Endothelial cell of umbilical vein (primary cell): ENCODE results near the gene SLC45A2. TPM values are rescaled to one million over a fixed set of nuclear protein-coding genes. Genes with fewer than 3 reads are reported as not detected.

ENCODE experiments used
- BruUV-seq: library from RNA; stranded (reverse); fragments of 400-500 nt; replicated peaks from 2 replicates; lab custom pipeline; 2021; lab: Mats Ljungman, UMichigan
- CTCF ChIA-PET: fragments of 300-600, 350-600 bp; sonication (Branson Sonifier 250); formaldehyde crosslinking; loops from one replicate; lab custom pipeline; 2021; ENCODE audit warnings: antibody characterized with exemption, inconsistent platforms; lab: Charles Lee
- POLR2A ChIA-PET: fragments of 300-600, 350-600 bp; sonication (Branson Sonifier 250); formaldehyde crosslinking; loops from one replicate; lab custom pipeline; 2021; ENCODE audit warnings: antibody characterized with exemption, inconsistent platforms; lab: Charles Lee
- DNase-seq: peaks from one replicate; pipeline ENCODE4 v3.0.0-alpha.2; 2011; ENCODE audit warnings: low read depth, low spot score
- FAIRE-seq: peaks from 2 replicates; lab custom pipeline; 2011; peaks lifted over from hg19 to GRCh38; lab: Jason Lieb, UNC
- H2AFZ ChIP-seq: 2 replicates; pipeline ENCODE4 v1.6.0; 2012; ENCODE audit warnings: low read depth, low read length, control low read depth, inconsistent platforms
- H3K27ac ChIP-seq: 2 replicates; pipeline ENCODE4 v1.5.1; 2011; ENCODE audit warnings: low read depth, mild to moderate bottlenecking, control low read depth, low read length, moderate library complexity; ENCODE audit not compliant: insufficient read depth
- H3K27me3 ChIP-seq, 2 experiments: 2 replicates each; pipeline versions ENCODE4 v1.6.0 to v1.6.1; 2011; ENCODE audit warnings: low read length in 2 of 2, mixed read lengths in 1 of 2; ENCODE audit not compliant: control insufficient read depth in 2 of 2, insufficient read depth in 2 of 2
- H3K36me3 ChIP-seq, 2 experiments: 2 replicates in 1 of 2; 3 replicates in 1 of 2; pipeline ENCODE4 v1.5.1; 2011; ENCODE audit warnings: low read length in 2 of 2, mild to moderate bottlenecking in 1 of 2, moderate library complexity in 1 of 2; ENCODE audit not compliant: control insufficient read depth in 2 of 2, insufficient read depth in 2 of 2; ENCODE audit errors: extremely low read depth in 1 of 2
- H3K4me1 ChIP-seq: 3 replicates; pipeline ENCODE4 v1.5.1; 2011; ENCODE audit warnings: mild to moderate bottlenecking, low read length; ENCODE audit not compliant: control insufficient read depth, insufficient read depth; ENCODE audit errors: extremely low read depth
- H3K4me2 ChIP-seq: 2 replicates; pipeline ENCODE4 v1.6.1; 2011; ENCODE audit warnings: low read length, control low read depth, mixed read lengths; ENCODE audit not compliant: insufficient read depth
- H3K4me3 ChIP-seq, 3 experiments: fragments of 200-600 bp in 1 of 3; sonication (generic), shearing (Covaris generic) in 1 of 3; replicated peaks in 1 of 3; 2 replicates each; pipeline ENCODE4 v1.5.1; 2011 to 2016; ENCODE audit warnings: control low read depth in 3 of 3, low read length in 3 of 3, mild to moderate bottlenecking in 2 of 3, inconsistent platforms in 1 of 3, low read depth in 1 of 3, moderate library complexity in 1 of 3; ENCODE audit not compliant: insufficient read depth in 1 of 3
- H3K79me2 ChIP-seq: 2 replicates; pipeline ENCODE4 v1.6.0; 2012; ENCODE audit warnings: low read length, inconsistent platforms; ENCODE audit not compliant: control insufficient read depth, insufficient read depth
- H3K9ac ChIP-seq: replicated peaks from 2 replicates; pipeline ENCODE3; 2011; ENCODE audit warnings: low read length, control low read depth; ENCODE audit not compliant: insufficient read depth; ENCODE audit errors: extremely low read depth
- H3K9me1 ChIP-seq: replicated peaks from 3 replicates; pipeline ENCODE4 v1.6.0; 2011; ENCODE audit warnings: mild to moderate bottlenecking, low read length; ENCODE audit not compliant: control insufficient read depth, insufficient read depth; ENCODE audit errors: extremely low read depth
- H3K9me3 ChIP-seq: replicated peaks from 2 replicates; pipeline ENCODE4 v1.5.1; 2012; ENCODE audit warnings: low read length, inconsistent platforms; ENCODE audit not compliant: control insufficient read depth, insufficient read depth
- H4K20me1 ChIP-seq: replicated peaks from 2 replicates; pipeline ENCODE3; 2011; ENCODE audit warnings: mild to moderate bottlenecking, low read length; ENCODE audit not compliant: control insufficient read depth, insufficient read depth; ENCODE audit errors: extremely low read depth
- CTCF ChIP-seq, 2 donors: IDR thresholded peaks; 1 replicate in 1 of 2; 2 replicates in 1 of 2; pipeline ENCODE4 v1.5.1; 2011; ENCODE audit warnings: low read length in 2 of 2, mild to moderate bottlenecking in 2 of 2, moderate library complexity in 2 of 2, control low read depth in 1 of 2, inconsistent platforms in 1 of 2, low read depth in 1 of 2; ENCODE audit not compliant: insufficient read depth in 1 of 2; ENCODE audit errors: extremely low read depth in 1 of 2
- EZH2 ChIP-seq: IDR thresholded peaks from 2 replicates; pipeline ENCODE4 v1.6.1; 2012; ENCODE audit warnings: borderline replicate concordance, low read depth, mild to moderate bottlenecking, moderate library complexity, low read length, inconsistent platforms; ENCODE audit not compliant: severe bottlenecking
- FOS ChIP-seq: IDR thresholded peaks from 2 replicates; pipeline ENCODE4 v1.6.1; 2011; ENCODE audit warnings: mild to moderate bottlenecking, low read length, moderate library complexity, borderline replicate concordance; ENCODE audit not compliant: insufficient read depth
- GATA2 ChIP-seq: IDR thresholded peaks from 2 replicates; pipeline ENCODE4 v1.7.0; 2011; ENCODE audit warnings: low read depth, mild to moderate bottlenecking, moderate library complexity, mixed read lengths, low read length; ENCODE audit not compliant: insufficient read length, insufficient read depth
- POLR2AphosphoS5 ChIP-seq: IDR thresholded peaks from 2 replicates; pipeline ENCODE4 v1.6.1; 2012; ENCODE audit warnings: low read depth, mild to moderate bottlenecking, control low read depth, low read length, moderate library complexity; ENCODE audit not compliant: insufficient read depth
- dilution Hi-C: fragments of 300-500 bp; cut with MboI; formaldehyde crosslinking; loops from one replicate; pipeline ENCODE4 v1.15.0; 2019; ENCODE audit warnings: low sequenced_read_pairs; ENCODE audit not compliant: extremely low pct_ligation_motif_present
- intact Hi-C: fragments of 100-400 bp; cut with micrococcal nuclease; formaldehyde crosslinking; loops from one replicate; pipeline ENCODE4 v1.10.0; 2022
- polyA plus RNA-seq, 4 experiments: library from polyadenylated mRNA; depleted of rRNA in 3 of 4; stranded (reverse) in 3 of 4; unstranded in 1 of 4; fragments of >200 nt; gene quantifications; 2 replicates each; pipeline versions ENCODE4 v1.2.1 to v1.2.3, GENCODE V29; 2011 to 2012; ENCODE audit warnings: missing spikeins in 1 of 4
- total RNA-seq: library from RNA; stranded (reverse); gene quantifications from 2 replicates; pipeline ENCODE4 v1.2.3, GENCODE V29; 2021

Gene SLC45A2
- total and polyA plus RNA-seq, 2 donors (not counting 3 experiments of a cell fraction or from before 2014, with no cell fraction given) = not detected

GRCh38 chr5:33969572-33970452 lies 14.7 kb downstream of the SLC45A2 start:
- Histone ChIP-seq H3K9me1 (no peaks in the 10 kb centered on the region), H3K27ac (no peak overlapping the region), H3K4me3 (no peak overlapping the region), H4K20me1 (no peaks in the 10 kb centered on the region), H3K36me3 (no peaks in the 10 kb centered on the region), H3K9ac (no peak overlapping the region), H2AFZ (no peak overlapping the region), H3K9me3 (no peaks in the 10 kb centered on the region), H3K4me1 (no peaks in the 10 kb centered on the region), H3K79me2 (no peaks in the 10 kb centered on the region), H3K27me3 (peaks cover 2 to 3% of the 10 kb centered on the region in 2 experiments), H3K4me2 (no peak overlapping the region)
- ChIA-PET POLR2A (no interaction called here), CTCF (interaction anchor here (0.6 to 7.0 kb wide), 39 partner anchors 11 to 1034 kb away, joined by 3 to 177 read pairs (median 4); partner anchors contain the start of genes RXFP3 and TARS1)
- BruUV-seq = no TSS peak
- FAIRE-seq = peak; percentile 85
- peak; percentile 47 for DNase-seq
- dilution Hi-C loops (no loop called here), intact Hi-C loops (loop anchor here (1.0 kb wide), 2 partner anchors 382 to 534 kb away; no protein-coding TSS in a partner anchor)
- TF ChIP-seq FOS (no peak), GATA2 (no peak), POLR2AphosphoS5 (no peak), CTCF (IDR thresholded peaks at IDR 0.05; ENCODE audit: extremely low read depth in 1 of 2, insufficient read depth in 1 of 2, low read depth in 1 of 2, low read length in 2 of 2) (peak; percentile 64 to 65), EZH2 (no peak)
